Activated B cell treated with CpG ODN at 0.5 μM for 24 hours (primary cell): ENCODE data around the gene KRTAP5-3. TPM values are rescaled to one million over a fixed set of nuclear protein-coding genes. Genes with fewer than 3 reads are reported as not detected.

ENCODE experiments used
- ATAC-seq: fragments of 200-7000 bp; cut with Tn5 transposase; one replicate; pipeline ENCODE4 v1.10.0; 2021; ENCODE audit warnings: low read depth, mild to moderate bottlenecking, moderate library complexity
- CTCF ChIA-PET: fragments of 350-600 bp; sonication (Branson Sonifier 250); formaldehyde crosslinking; loops from one replicate; lab custom pipeline; 2021; ENCODE audit warnings: antibody characterized with exemption; lab: Charles Lee
- POLR2A ChIA-PET: fragments of 350-600 bp; sonication (Branson Sonifier 250); formaldehyde crosslinking; loops from one replicate; lab custom pipeline; 2021; ENCODE audit warnings: antibody characterized with exemption; lab: Charles Lee
- DNase-seq: peaks from one replicate; pipeline ENCODE4 v3.0.0; 2022
- H3K27ac Mint-ChIP-seq: one replicate; pipeline ENCODE4 v1.8.0; 2020; ENCODE audit warnings: mixed read lengths
- H3K27me3 Mint-ChIP-seq: one replicate; pipeline ENCODE4 v1.8.0; 2021; ENCODE audit warnings: mixed read lengths
- H3K36me3 Mint-ChIP-seq: one replicate; pipeline ENCODE4 v1.8.0; 2021; ENCODE audit warnings: low read depth, mixed read lengths
- H3K4me1 Mint-ChIP-seq: one replicate; pipeline ENCODE4 v1.8.0; 2021; ENCODE audit warnings: mixed read lengths
- H3K4me3 Mint-ChIP-seq: one replicate; pipeline ENCODE4 v1.8.0; 2020; ENCODE audit warnings: mild to moderate bottlenecking, mixed read lengths
- H3K9me3 Mint-ChIP-seq: one replicate; pipeline ENCODE4 v1.8.0; 2020; ENCODE audit warnings: mixed read lengths
- CTCF ChIP-seq: fragments of 200-600 bp; IDR thresholded peaks from one replicate; pipeline ENCODE4 v1.8.0; 2022; ENCODE audit warnings: antibody characterized with exemption, mild to moderate bottlenecking
- intact Hi-C: fragments of 100-400 bp; cut with micrococcal nuclease; formaldehyde crosslinking; loops from one replicate; pipeline ENCODE4 v1.15.1; 2024
- total RNA-seq: library from RNA; stranded (reverse); gene quantifications from 2 replicates; pipeline ENCODE4 v1.2.3, GENCODE V29; 2022

Gene KRTAP5-3
- total RNA-seq, 1 donor from 2014 or later, result not detected

- Mint-ChIP-seq H3K4me3 (no peak overlapping the region), H3K27me3 (peaks cover 24% of the 10 kb centered on the region), H3K4me1 (peaks cover 2% of the 10 kb centered on the region), H3K27ac (no peak overlapping the region), H3K9me3 (no peaks in the 10 kb centered on the region), H3K36me3 (no peaks in the 10 kb centered on the region)
- POLR2A ChIA-PET, result no interaction called here
- no peak for ATAC-seq
- intact Hi-C loops, result no loop called here
- TF ChIP-seq CTCF, result no peak
- CTCF ChIA-PET, result interaction anchor here (1.0 to 2.3 kb wide), 4 partner anchors 9 to 54 kb away, joined by 3 to 13 read pairs (median 8); no protein-coding TSS in a partner anchor
- no peak for DNase-seq
Measured at GRCh38 chr11:1639666-1640065, 31.4 kb upstream of the KRTAP5-3 start.

- Mint-ChIP-seq H3K36me3 (no peaks in the 10 kb centered on the region), H3K27me3 (peaks cover 20% of the 10 kb centered on the region), H3K9me3 (no peaks in the 10 kb centered on the region), H3K4me1 (peaks cover 2% of the 10 kb centered on the region), H3K27ac (no peak overlapping the region), H3K4me3 (no peak overlapping the region)
- no peak for TF ChIP-seq CTCF
- ChIA-PET CTCF (interaction anchor here (2.2 to 2.3 kb wide), 2 partner anchors 8 to 13 kb away, joined by 11 to 13 read pairs; no protein-coding TSS in a partner anchor), POLR2A (no interaction called here)
- ATAC-seq (no peak), DNase-seq (no peak)
- intact Hi-C loops, result no loop called here
Measured at GRCh38 chr11:1639102-1639620, 30.9 kb upstream of the KRTAP5-3 start.

GRCh38 chr11:1638344-1638743, 30.1 kb upstream of the KRTAP5-3 start:
- DNase-seq, result no peak
- POLR2A ChIA-PET, result no interaction called here
- no peak for TF ChIP-seq CTCF
- H3K9me3 Mint-ChIP-seq, result no peaks in the 10 kb centered on the region
- no peak overlapping the region for H3K27ac Mint-ChIP-seq
- no peak for ATAC-seq
- CTCF ChIA-PET, result no interaction called here
- H3K4me3 Mint-ChIP-seq, result no peak overlapping the region
- H3K4me1 Mint-ChIP-seq, result peaks cover 2% of the 10 kb centered on the region
- H3K27me3 Mint-ChIP-seq, result peaks cover 22% of the 10 kb centered on the region
- intact Hi-C loops, result no loop called here
- no peaks in the 10 kb centered on the region for H3K36me3 Mint-ChIP-seq

- peaks cover 26% of the 10 kb centered on the region for H3K27me3 Mint-ChIP-seq
- no peaks in the 10 kb centered on the region for H3K36me3 Mint-ChIP-seq
- POLR2A ChIA-PET, result no interaction called here
- no peaks in the 10 kb centered on the region for H3K9me3 Mint-ChIP-seq
- no peak for DNase-seq
- no peak for ATAC-seq
- H3K4me1 Mint-ChIP-seq, result peaks cover 2% of the 10 kb centered on the region
- H3K27ac Mint-ChIP-seq, result no peak overlapping the region
- intact Hi-C loops, result no loop called here
- TF ChIP-seq CTCF, result no peak
- CTCF ChIA-PET, result no interaction called here
- H3K4me3 Mint-ChIP-seq, result no peak overlapping the region
Measured at GRCh38 chr11:1637628-1638027, 29.4 kb upstream of the KRTAP5-3 start.

GRCh38 chr11:1636291-1636950, 28.2 kb upstream of the KRTAP5-3 start:
- CTCF ChIA-PET, result no interaction called here
- DNase-seq, result no peak
- Mint-ChIP-seq H3K36me3 (no peaks in the 10 kb centered on the region), H3K9me3 (no peaks in the 10 kb centered on the region), H3K4me3 (no peak overlapping the region), H3K27ac (no peak overlapping the region), H3K4me1 (peaks cover 2% of the 10 kb centered on the region), H3K27me3 (peaks cover 31% of the 10 kb centered on the region)
- ATAC-seq, result no peak
- intact Hi-C loops, result no loop called here
- TF ChIP-seq CTCF, result no peak
- POLR2A ChIA-PET, result no interaction called here
